Nephron (organoid): ENCODE measurements around the gene EXPH5.
A peak's percentile ranks its signal among the peaks of the same experiment; 100 is the strongest.

Source experiments
- H3K27ac Mint-ChIP-seq, 3 experiments: 2 replicates each; pipeline ENCODE4 v1.8.0; 2020; ENCODE audit warnings: mixed read lengths in 3 of 3, mild to moderate bottlenecking in 2 of 3, moderate library complexity in 1 of 3
- H3K27me3 Mint-ChIP-seq: 2 replicates; pipeline ENCODE4 v1.8.0; 2021; ENCODE audit warnings: low read depth, mild to moderate bottlenecking, moderate library complexity, mixed read lengths
- H3K36me3 Mint-ChIP-seq: 2 replicates; pipeline ENCODE4 v1.8.0; 2020; ENCODE audit warnings: low read depth, mixed read lengths
- H3K4me1 Mint-ChIP-seq: 2 replicates; pipeline ENCODE4 v1.8.0; 2020; ENCODE audit warnings: mixed read lengths
- H3K4me3 Mint-ChIP-seq, 3 experiments: 2 replicates each; pipeline ENCODE4 v1.8.0; 2020; ENCODE audit warnings: mild to moderate bottlenecking in 3 of 3, mixed read lengths in 3 of 3, moderate library complexity in 2 of 3
- H3K9me3 Mint-ChIP-seq: 2 replicates; pipeline ENCODE4 v1.8.0; 2020; ENCODE audit warnings: mixed read lengths
- CTCF ChIP-seq, 3 experiments: fragments of 200-600 bp; sonication (generic); IDR thresholded peaks; one replicate each; pipeline ENCODE4 v1.5.0; 2021; ENCODE audit warnings: antibody characterized with exemption in 3 of 3; ENCODE audit not compliant: unreplicated experiment in 3 of 3

The EXPH5 gene

GRCh38 chr11:108545909-108546501 lies 47.6 kb downstream of the EXPH5 start:
- no peak overlapping the region for H3K4me3 Mint-ChIP-seq
- TF ChIP-seq CTCF (IDR thresholded peaks at IDR 0.05; ENCODE audit: unreplicated experiment in 3 of 3), result no peak
- H3K9me3 Mint-ChIP-seq, result no peaks in the 10 kb centered on the region
- H3K4me1 Mint-ChIP-seq, result peaks cover 31% of the 10 kb centered on the region
- H3K36me3 Mint-ChIP-seq, result no peaks in the 10 kb centered on the region
- no peak overlapping the region for H3K27ac Mint-ChIP-seq
- H3K27me3 Mint-ChIP-seq, result no peaks in the 10 kb centered on the region

DNA sequence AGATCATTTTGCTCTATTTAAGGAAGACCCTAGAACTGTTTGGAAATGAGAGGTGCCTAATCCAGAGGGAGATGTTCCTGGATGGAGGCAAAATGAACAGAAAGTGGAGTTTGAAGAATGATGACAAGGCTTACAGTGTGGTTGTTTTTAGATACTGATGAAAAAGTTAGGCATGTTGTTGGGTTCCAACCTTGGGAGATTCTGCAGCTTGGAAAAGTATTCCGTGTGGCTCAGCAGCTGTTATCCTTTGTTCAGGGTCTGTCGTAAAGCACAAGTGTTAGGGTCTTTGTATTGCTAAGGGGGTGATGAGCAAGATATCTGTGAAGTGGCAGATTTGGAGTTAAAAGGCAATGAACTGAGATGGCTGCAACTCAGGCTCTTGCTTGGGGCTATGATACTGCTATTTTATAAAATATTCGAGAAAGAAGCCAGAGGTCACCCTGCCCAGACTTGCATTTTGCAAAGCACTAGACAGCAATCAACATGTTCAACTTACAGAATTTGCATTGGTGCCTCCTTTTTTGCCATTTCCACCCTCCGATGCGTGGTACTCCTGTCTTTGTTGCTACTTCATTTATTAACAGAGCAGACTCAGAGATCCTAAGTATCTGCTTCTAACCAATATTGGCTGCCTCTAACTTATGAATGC lies 50.1 kb downstream of the EXPH5 start:
- no peak for TF ChIP-seq CTCF (IDR thresholded peaks at IDR 0.05; ENCODE audit: unreplicated experiment in 3 of 3)
- no peak overlapping the region for H3K27ac Mint-ChIP-seq
- H3K9me3 Mint-ChIP-seq, result no peaks in the 10 kb centered on the region
- H3K36me3 Mint-ChIP-seq, result no peaks in the 10 kb centered on the region
- peaks cover 33% of the 10 kb centered on the region for H3K4me1 Mint-ChIP-seq
- H3K27me3 Mint-ChIP-seq, result no peaks in the 10 kb centered on the region
- no peak overlapping the region for H3K4me3 Mint-ChIP-seq

- Mint-ChIP-seq H3K4me1 (peaks cover 38% of the 10 kb centered on the region), H3K4me3 (no peak overlapping the region), H3K9me3 (no peaks in the 10 kb centered on the region), H3K27ac (peak overlapping the region in 1 of 3 experiments; percentile 41), H3K27me3 (no peaks in the 10 kb centered on the region), H3K36me3 (no peaks in the 10 kb centered on the region)
- TF ChIP-seq CTCF (IDR thresholded peaks at IDR 0.05; ENCODE audit: unreplicated experiment in 3 of 3), result no peak
These were observed 52.0 kb downstream of the EXPH5 start for GRCh38 chr11:108541531-108541930.

DNA sequence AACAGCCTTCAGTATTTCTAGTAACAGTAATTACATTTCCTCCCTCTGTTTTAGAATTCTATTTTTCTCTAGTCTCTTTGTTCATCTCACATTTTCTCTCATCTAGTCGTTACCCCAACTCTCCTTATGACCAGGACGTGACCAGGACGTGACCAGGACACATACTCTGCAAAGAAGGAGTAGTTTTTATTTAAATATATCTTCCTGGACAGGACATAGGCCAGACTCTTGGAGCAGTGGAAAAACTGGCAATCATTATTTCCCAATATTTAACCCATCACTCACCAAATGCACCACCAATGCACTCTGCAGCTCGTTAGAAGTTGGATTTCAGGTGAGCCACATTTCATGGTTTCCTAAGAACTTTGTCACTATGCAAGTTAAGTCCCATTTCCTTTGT lies 55.1 kb downstream of the EXPH5 start:
- Mint-ChIP-seq H3K4me1 (peaks cover 27% of the 10 kb centered on the region), H3K4me3 (no peak overlapping the region), H3K36me3 (peaks cover 1% of the 10 kb centered on the region), H3K27me3 (no peaks in the 10 kb centered on the region), H3K27ac (peak overlapping the region in 2 of 3 experiments; percentile 4 to 23), H3K9me3 (no peaks in the 10 kb centered on the region)
- TF ChIP-seq CTCF (IDR thresholded peaks at IDR 0.05; ENCODE audit: unreplicated experiment in 3 of 3), result no peak

DNA sequence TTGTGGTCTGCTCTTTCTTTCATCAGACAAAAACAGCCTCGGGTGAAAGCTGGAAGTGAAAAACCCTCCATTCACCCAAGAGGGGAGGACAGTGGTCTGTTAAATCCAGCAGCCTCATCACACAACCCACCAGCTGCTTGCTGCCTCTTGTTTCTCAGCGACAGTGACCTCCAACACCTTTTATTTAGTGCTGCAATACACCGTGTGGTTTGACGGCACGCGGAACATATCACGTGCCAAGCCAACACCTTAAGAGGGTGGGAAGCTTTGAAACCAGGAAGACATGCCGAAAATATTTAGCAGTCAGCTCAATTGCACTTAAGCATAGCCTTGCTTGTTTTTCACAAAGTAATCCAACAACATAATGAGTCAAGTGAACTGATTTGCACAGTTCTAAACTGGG lies 55.5 kb downstream of the EXPH5 start:
- Mint-ChIP-seq H3K9me3 (no peaks in the 10 kb centered on the region), H3K27ac (peak overlapping the region in 2 of 3 experiments; percentile 4 to 23), H3K27me3 (no peaks in the 10 kb centered on the region), H3K36me3 (peaks cover 3% of the 10 kb centered on the region), H3K4me1 (peaks cover 22% of the 10 kb centered on the region), H3K4me3 (peak overlapping the region in 1 of 3 experiments; percentile 8)
- no peak for TF ChIP-seq CTCF (IDR thresholded peaks at IDR 0.05; ENCODE audit: unreplicated experiment in 3 of 3)

DNA sequence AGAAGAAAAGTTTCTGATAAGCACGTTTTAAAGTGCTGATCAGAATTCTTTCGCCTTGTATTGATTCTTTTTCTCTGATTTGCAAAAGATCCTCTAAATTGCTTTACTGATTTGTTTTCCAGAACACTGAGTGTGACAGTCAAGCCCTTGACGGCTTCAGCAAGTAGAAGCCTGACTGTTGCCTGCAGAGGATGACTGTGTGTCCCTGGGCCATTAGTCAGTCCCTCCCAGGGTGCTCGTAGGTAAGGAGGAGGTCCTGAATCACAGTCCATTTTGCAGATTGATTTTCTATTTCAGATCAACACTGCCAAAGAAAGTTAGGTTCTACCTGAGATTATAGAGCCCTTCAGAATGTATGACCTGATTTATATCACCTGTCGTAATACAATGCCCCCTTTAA lies 56.8 kb downstream of the EXPH5 start:
- no peak overlapping the region for H3K4me3 Mint-ChIP-seq
- TF ChIP-seq CTCF (IDR thresholded peaks at IDR 0.05; ENCODE audit: unreplicated experiment in 3 of 3), result no peak
- no peaks in the 10 kb centered on the region for H3K9me3 Mint-ChIP-seq
- peaks cover 3% of the 10 kb centered on the region for H3K36me3 Mint-ChIP-seq
- H3K27ac Mint-ChIP-seq, result no peak overlapping the region
- no peaks in the 10 kb centered on the region for H3K27me3 Mint-ChIP-seq
- peaks cover 19% of the 10 kb centered on the region for H3K4me1 Mint-ChIP-seq
